Esophagus muscularis mucosa (tissue), 4 donors: ENCODE measurements around the gene PRSS48. TPM values are rescaled to one million over a fixed set of nuclear protein-coding genes. Genes with fewer than 3 reads are reported as not detected.

Experiments used
- DNase-seq: peaks from one replicate; pipeline ENCODE4 v3.0.0-alpha.2; 2017; ENCODE audit errors: extremely low spot score
- H3K27ac ChIP-seq, 4 donors: fragments of 200-600 bp; sonication (generic); replicated peaks in 1 of 4; 1 replicate in 3 of 4; 2 replicates in 1 of 4; pipeline ENCODE4 v1.5.1; 2016 to 2019; ENCODE audit warnings: mild to moderate bottlenecking in 1 of 4
- H3K27me3 ChIP-seq, 4 donors: fragments of 200-600 bp; sonication (generic); one replicate each; pipeline versions ENCODE4 v1.5.1 to v1.6.0; 2016 to 2019
- H3K36me3 ChIP-seq, 4 donors: fragments of 200-600 bp; sonication (generic); one replicate each; pipeline ENCODE4 v1.5.1; 2016 to 2019
- H3K4me1 ChIP-seq, 4 donors: fragments of 200-600 bp; sonication (generic); one replicate each; pipeline ENCODE4 v1.5.1; 2016 to 2019
- H3K4me3 ChIP-seq, 4 donors: fragments of 200-600 bp; sonication (generic); 1 replicate in 2 of 4; 2 replicates in 2 of 4; pipeline ENCODE4 v1.5.1; 2016 to 2019; ENCODE audit warnings: mild to moderate bottlenecking in 4 of 4, moderate library complexity in 1 of 4
- H3K9me3 ChIP-seq, 4 donors: fragments of 200-600 bp; sonication (generic); 1 replicate in 3 of 4; 2 replicates in 1 of 4; pipeline ENCODE4 v1.5.1; 2016 to 2019
- EP300 ChIP-seq: sonication (generic); formaldehyde crosslinking; IDR thresholded peaks from one replicate; pipeline ENCODE4 v1.6.1; 2017; ENCODE audit warnings: antibody characterized with exemption
- POLR2A ChIP-seq: fragments of 450-650 bp; IDR thresholded peaks from one replicate; pipeline ENCODE4 v1.6.1; 2017; ENCODE audit warnings: antibody characterized with exemption, moderate library complexity, mild to moderate bottlenecking, low read depth
- POLR2AphosphoS5 ChIP-seq, 2 donors: sonication (generic); formaldehyde crosslinking; IDR thresholded peaks; one replicate each; pipeline ENCODE4 v1.6.1; 2017; ENCODE audit warnings: antibody characterized with exemption in 2 of 2
- WGBS: methylation state at CpG from one replicate; pipeline ENCODE4 v1.1.5; 2018; 5-methylcytosine and 5-hydroxymethylcytosine counted together
- intact Hi-C: fragments of 100-400 bp; cut with DNase I; formaldehyde crosslinking; loops from one replicate; pipeline ENCODE4 v1.15.1; 2023
- total RNA-seq, 4 donors: library from RNA; depleted of rRNA; stranded (reverse); fragments of >200 nt; gene quantifications; one replicate each; pipeline versions ENCODE4 v1.1.0 to v1.2.1, GENCODE V29; 2016
- TF ChIP-seq, protein P1 (sequence below), 3 experiments: fragments of 200-600 bp in 2 of 3; fragments of 450-650 bp in 1 of 3; sonication (generic) in 2 of 3; IDR thresholded peaks; one replicate each; pipeline ENCODE4 v1.5.1; 2017 to 2019; ENCODE audit warnings: antibody characterized with exemption in 3 of 3, mild to moderate bottlenecking in 2 of 3, moderate library complexity in 1 of 3

Gene PRSS48
- total RNA-seq, 4 donors from 2014 or later: not detected

DNA sequence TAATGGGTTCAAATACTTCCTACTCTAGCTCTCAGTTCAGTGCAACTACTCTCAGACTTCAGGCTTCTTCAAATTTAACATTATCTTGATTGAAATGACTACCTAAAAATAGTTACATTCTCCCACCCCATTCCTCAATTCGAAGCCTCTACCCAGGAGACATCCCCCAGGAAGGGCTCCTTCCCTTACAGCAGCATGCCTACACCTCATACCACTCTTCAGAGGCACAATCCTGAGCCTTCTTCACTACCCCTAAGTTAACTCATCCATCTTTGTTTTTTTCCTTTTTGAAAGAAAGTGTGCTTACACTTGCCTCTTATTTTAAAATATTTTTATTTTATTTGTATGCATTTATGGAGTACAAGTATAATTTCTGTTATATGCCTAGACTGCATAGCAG is 17.2 kb upstream of the PRSS48 start:
- Histone ChIP-seq H3K4me3 (no peak overlapping the region), H3K27me3 (no peaks in the 10 kb centered on the region), H3K27ac (no peak overlapping the region), H3K4me1 (peaks cover 17 to 48% (median 36%) of the 10 kb centered on the region in 4 donors), H3K36me3 (no peaks in the 10 kb centered on the region), H3K9me3 (no peaks in the 10 kb centered on the region)
- no peak for DNase-seq
- WGBS: 94% methylated on average over 1 of the region's 1 CpG
- TF ChIP-seq EP300: no peak
- no peak for TF ChIP-seq POLR2AphosphoS5 (IDR thresholded peaks at IDR 0.05)
- TF ChIP-seq POLR2A: no peak
- TF ChIP-seq, protein P1, sequence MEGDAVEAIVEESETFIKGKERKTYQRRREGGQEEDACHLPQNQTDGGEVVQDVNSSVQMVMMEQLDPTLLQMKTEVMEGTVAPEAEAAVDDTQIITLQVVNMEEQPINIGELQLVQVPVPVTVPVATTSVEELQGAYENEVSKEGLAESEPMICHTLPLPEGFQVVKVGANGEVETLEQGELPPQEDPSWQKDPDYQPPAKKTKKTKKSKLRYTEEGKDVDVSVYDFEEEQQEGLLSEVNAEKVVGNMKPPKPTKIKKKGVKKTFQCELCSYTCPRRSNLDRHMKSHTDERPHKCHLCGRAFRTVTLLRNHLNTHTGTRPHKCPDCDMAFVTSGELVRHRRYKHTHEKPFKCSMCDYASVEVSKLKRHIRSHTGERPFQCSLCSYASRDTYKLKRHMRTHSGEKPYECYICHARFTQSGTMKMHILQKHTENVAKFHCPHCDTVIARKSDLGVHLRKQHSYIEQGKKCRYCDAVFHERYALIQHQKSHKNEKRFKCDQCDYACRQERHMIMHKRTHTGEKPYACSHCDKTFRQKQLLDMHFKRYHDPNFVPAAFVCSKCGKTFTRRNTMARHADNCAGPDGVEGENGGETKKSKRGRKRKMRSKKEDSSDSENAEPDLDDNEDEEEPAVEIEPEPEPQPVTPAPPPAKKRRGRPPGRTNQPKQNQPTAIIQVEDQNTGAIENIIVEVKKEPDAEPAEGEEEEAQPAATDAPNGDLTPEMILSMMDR (IDR thresholded peaks at IDR 0.05): no peak
- intact Hi-C loops: no loop called here

DNA sequence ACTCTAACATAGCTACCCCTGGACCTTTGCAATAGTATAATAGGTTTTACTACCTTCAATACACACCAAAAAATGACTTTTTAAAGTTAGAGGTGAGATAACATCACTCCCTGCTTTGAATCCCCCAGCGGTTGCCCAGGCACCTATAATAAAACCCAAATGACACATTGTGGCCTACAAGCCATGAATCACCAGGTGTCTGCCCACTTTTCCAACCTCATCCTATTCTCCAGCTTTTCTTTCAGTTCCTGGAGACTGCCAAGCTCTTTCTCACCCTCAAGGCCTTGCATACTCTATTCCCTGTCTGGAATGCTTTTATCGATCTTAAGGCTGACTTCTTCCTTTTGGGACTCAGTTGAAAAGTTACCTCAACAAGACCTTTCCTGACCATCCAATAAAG is 16.4 kb upstream of the PRSS48 start:
- peaks cover 17 to 52% (median 39%) of the 10 kb centered on the region in 4 donors for H3K4me1 ChIP-seq
- H3K27me3 ChIP-seq: no peaks in the 10 kb centered on the region
- no peak for DNase-seq
- TF ChIP-seq POLR2A (no peak), POLR2AphosphoS5 (IDR thresholded peaks at IDR 0.05) (no peak)
- H3K9me3 ChIP-seq: no peaks in the 10 kb centered on the region
- intact Hi-C loops: no loop called here
- no peaks in the 10 kb centered on the region for H3K36me3 ChIP-seq
- 95% methylated on average over 2 of the region's 2 CpGs for WGBS
- H3K27ac ChIP-seq: no peak overlapping the region
- H3K4me3 ChIP-seq: no peak overlapping the region

DNA sequence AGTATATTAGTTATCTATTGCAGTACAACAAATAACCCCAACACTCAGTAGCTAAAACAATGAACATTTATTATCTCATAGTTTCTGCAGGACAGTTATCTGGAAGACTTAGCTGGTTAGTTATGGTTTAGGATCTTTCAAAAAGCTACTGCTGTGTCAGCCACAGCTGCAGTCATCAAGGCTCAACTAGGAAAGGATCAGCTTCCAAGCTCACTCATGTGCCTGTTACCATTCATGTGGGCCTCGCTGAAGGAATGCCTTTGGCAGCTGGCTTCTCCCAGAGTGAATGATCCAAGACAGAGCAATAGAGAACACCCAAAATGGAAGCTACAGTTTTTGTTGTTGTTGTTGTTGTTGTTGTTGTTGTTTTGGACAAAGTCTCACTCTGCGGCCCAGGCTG is 13.5 kb upstream of the PRSS48 start:
- Histone ChIP-seq H3K27ac (no peak overlapping the region), H3K36me3 (no peaks in the 10 kb centered on the region), H3K4me1 (peaks cover 17 to 28% (median 22%) of the 10 kb centered on the region in 4 donors), H3K9me3 (no peaks in the 10 kb centered on the region), H3K27me3 (no peaks in the 10 kb centered on the region), H3K4me3 (no peak overlapping the region)
- WGBS: 59% methylated on average over 2 of the region's 2 CpGs
- no peak for DNase-seq
- intact Hi-C loops: no loop called here
- TF ChIP-seq POLR2A: no peak
- no peak for TF ChIP-seq EP300
- TF ChIP-seq, protein P1 (IDR thresholded peaks at IDR 0.05): no peak
- no peak for TF ChIP-seq POLR2AphosphoS5 (IDR thresholded peaks at IDR 0.05)

DNA sequence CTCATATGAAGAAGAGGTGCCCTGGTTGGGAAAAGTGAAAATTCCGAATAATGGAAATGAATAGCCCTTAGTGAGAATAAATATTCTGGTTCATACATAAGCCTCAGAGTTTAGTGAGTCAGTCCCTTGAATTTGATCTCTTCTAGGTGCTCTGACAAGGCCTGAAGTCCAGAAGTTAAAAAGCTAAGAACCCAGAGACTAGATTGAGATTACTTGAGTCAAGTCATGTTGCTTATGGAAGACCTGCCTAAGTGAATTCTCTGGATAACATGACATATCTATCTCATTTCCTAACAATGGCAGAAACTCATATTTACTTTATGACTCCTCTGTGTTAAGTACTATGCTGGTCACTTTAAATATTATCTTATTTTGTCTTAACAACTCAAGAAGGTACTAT is 10.5 kb upstream of the PRSS48 start:
- no peak for DNase-seq
- WGBS: 97% methylated on average over 1 of the region's 1 CpG
- H3K27me3 ChIP-seq: no peaks in the 10 kb centered on the region
- H3K36me3 ChIP-seq: no peaks in the 10 kb centered on the region
- H3K4me3 ChIP-seq: no peak overlapping the region
- peaks cover 17 to 28% (median 22%) of the 10 kb centered on the region in 4 donors for H3K4me1 ChIP-seq
- intact Hi-C loops: no loop called here
- no peaks in the 10 kb centered on the region for H3K9me3 ChIP-seq
- H3K27ac ChIP-seq: no peak overlapping the region
- TF ChIP-seq POLR2AphosphoS5 (IDR thresholded peaks at IDR 0.05): no peak
- no peak for TF ChIP-seq POLR2A
- TF ChIP-seq, protein P1 (IDR thresholded peaks at IDR 0.05): no peak
- no peak for TF ChIP-seq EP300

DNA sequence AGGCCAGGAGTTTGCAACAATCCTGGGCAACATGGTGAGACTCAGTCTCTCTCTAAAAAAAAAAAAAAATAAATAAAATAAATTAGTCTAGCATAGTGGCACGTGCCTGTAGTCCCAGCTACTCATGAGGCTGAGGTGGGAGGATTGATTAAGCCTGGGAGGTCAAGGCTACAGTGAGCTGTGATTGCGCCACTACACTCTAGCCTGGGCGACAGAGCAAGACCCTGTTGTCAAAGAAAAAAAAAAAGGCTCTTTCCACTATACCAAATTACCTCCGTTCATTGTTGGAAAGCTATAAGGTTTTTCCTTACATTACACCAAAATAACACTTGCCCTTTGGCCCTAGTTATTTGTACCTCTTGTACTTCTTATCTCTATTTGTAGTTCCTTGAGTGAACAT is 9.9 kb upstream of the PRSS48 start:
- WGBS: 89% methylated on average over 4 of the region's 4 CpGs
- no peaks in the 10 kb centered on the region for H3K9me3 ChIP-seq
- DNase-seq: no peak
- no peak overlapping the region for H3K4me3 ChIP-seq
- no peaks in the 10 kb centered on the region for H3K36me3 ChIP-seq
- H3K4me1 ChIP-seq: peaks cover 10 to 24% (median 18%) of the 10 kb centered on the region in 4 donors
- H3K27me3 ChIP-seq: no peaks in the 10 kb centered on the region
- intact Hi-C loops: no loop called here
- TF ChIP-seq EP300: no peak
- TF ChIP-seq, protein P1 (IDR thresholded peaks at IDR 0.05): no peak
- no peak for TF ChIP-seq POLR2A
- no peak for TF ChIP-seq POLR2AphosphoS5 (IDR thresholded peaks at IDR 0.05)
- no peak overlapping the region for H3K27ac ChIP-seq
